Cardiac muscle cell (in vitro differentiated cells and primary cell): ENCODE measurements around the gene FAM9C. TPM values are rescaled to one million over a fixed set of nuclear protein-coding genes. Genes with fewer than 3 reads are reported as not detected.

Experiments
- DNase-seq, 2 donors: peaks; one replicate each; pipeline versions ENCODE4 v3.0.0 to v3.0.0-alpha.2; 2010 to 2017; ENCODE audit warnings: low read depth in 1 of 2, low spot score in 1 of 2
- H3K27ac ChIP-seq: fragments of 200-600 bp; sonication (generic); 2 replicates; pipeline ENCODE4 v1.5.1; 2016
- H3K27me3 ChIP-seq: fragments of 200-600 bp; sonication (generic); 2 replicates; pipeline ENCODE4 v1.6.0; 2016; ENCODE audit warnings: control low read depth
- H3K36me3 ChIP-seq: fragments of 200-600 bp; sonication (generic); 2 replicates; pipeline ENCODE4 v1.5.1; 2016; ENCODE audit warnings: control low read depth
- H3K4me1 ChIP-seq: fragments of 200-600 bp; sonication (generic); 2 replicates; pipeline ENCODE4 v1.8.1; 2017; ENCODE audit warnings: low read depth, mild to moderate bottlenecking, mixed run types
- H3K4me3 ChIP-seq: fragments of 200-600 bp; sonication (generic); 2 replicates; pipeline ENCODE4 v1.5.1; 2016; ENCODE audit warnings: mild to moderate bottlenecking
- H3K9me3 ChIP-seq: fragments of 200-600 bp; sonication (generic); 2 replicates; pipeline ENCODE4 v1.5.1; 2017; ENCODE audit warnings: low read depth, mild to moderate bottlenecking, control low read depth
- polyA plus RNA-seq: library from polyadenylated mRNA; unstranded; fragments of >200 nt; fragmentation: Nextera tagmentation; extraction: Ambion mirVana; gene quantifications from 2 replicates; pipeline ENCODE4 v1.2.1, GENCODE V29; 2016
- total RNA-seq: library from RNA; depleted of rRNA; stranded (reverse); fragments of >200 nt; gene quantifications from 2 replicates; pipeline ENCODE4 v1.2.3, GENCODE V29; 2016
- TF ChIP-seq, protein P1 (sequence below): IDR thresholded peaks from 2 replicates; pipeline ENCODE4 v1.5.1; 2012; ENCODE audit warnings: low read depth, mild to moderate bottlenecking, low read length

The FAM9C gene
- total RNA-seq = not detected in 2 replicates
- polyA plus RNA-seq = not detected in 2 replicates

DNA sequence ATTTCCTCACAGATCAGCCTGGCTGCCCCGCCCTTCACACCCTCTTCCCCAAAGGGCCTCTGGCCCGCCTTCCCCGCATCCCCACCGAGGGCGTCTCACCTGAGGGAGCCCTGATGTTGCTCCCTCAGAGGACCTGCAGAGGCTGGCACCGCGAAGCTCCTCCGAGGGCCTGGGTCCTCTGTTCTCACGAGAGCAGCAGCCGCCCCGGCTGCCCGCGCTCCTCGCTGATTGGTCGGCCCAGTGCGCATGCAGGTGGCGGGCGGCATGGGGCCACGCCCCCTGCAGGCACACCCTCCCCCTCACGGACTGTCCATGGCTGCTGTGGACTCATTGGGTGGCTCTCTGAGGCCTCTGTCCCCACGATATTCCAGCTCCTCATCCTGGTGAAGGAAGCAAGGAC, at the start of gene FAM9C:
FAM9C (minus strand) TSS at position 180 of the 400 bp plus-strand sequence. CDS start 831 bp downstream, outside the sequence.
- Histone ChIP-seq H3K27me3 (no peaks in the 10 kb centered on the region), H3K9me3 (no peaks in the 10 kb centered on the region), H3K4me1 (no peaks in the 10 kb centered on the region), H3K27ac (no peak within 1 kb of the TSS), H3K36me3 (no peaks in the 10 kb centered on the region), H3K4me3 (no peak within 1 kb of the TSS)
- DNase-seq = no peak
- TF ChIP-seq, protein P1, sequence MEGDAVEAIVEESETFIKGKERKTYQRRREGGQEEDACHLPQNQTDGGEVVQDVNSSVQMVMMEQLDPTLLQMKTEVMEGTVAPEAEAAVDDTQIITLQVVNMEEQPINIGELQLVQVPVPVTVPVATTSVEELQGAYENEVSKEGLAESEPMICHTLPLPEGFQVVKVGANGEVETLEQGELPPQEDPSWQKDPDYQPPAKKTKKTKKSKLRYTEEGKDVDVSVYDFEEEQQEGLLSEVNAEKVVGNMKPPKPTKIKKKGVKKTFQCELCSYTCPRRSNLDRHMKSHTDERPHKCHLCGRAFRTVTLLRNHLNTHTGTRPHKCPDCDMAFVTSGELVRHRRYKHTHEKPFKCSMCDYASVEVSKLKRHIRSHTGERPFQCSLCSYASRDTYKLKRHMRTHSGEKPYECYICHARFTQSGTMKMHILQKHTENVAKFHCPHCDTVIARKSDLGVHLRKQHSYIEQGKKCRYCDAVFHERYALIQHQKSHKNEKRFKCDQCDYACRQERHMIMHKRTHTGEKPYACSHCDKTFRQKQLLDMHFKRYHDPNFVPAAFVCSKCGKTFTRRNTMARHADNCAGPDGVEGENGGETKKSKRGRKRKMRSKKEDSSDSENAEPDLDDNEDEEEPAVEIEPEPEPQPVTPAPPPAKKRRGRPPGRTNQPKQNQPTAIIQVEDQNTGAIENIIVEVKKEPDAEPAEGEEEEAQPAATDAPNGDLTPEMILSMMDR = no peak

DNA sequence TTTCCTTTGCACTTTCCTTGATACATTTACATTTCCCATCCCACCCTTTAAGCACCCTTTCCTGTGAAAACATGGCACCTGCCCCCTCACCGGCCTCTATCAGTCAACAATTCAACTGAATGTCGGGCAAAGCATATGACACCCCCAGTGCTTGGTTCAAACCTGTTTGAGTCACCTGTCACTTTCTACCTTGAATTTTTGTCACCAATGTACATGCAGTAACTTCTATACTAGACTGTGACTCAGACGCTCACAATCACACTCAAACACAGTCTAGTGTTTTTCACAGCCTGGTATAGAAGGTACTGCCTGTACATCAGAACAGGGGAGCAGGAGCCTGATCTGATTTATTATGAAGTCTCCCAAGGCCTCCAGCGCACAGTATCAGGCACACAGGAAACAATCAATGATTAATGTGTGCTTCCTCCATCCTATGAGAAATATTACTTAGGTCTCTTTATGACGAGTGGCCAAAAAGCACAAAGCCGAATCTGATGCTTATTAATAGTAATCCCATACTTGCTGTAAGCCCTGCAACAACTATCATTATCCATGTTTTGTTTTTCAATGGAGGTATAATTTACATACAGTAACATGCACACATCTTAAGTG, 49.2 kb upstream of the FAM9C start:
- H3K27ac ChIP-seq = no peak overlapping the region
- no peaks in the 10 kb centered on the region for H3K9me3 ChIP-seq
- no peaks in the 10 kb centered on the region for H3K27me3 ChIP-seq
- H3K36me3 ChIP-seq = no peaks in the 10 kb centered on the region
- DNase-seq = no peak
- TF ChIP-seq, protein P1 = no peak
- H3K4me1 ChIP-seq = no peaks in the 10 kb centered on the region
- no peak overlapping the region for H3K4me3 ChIP-seq

DNA sequence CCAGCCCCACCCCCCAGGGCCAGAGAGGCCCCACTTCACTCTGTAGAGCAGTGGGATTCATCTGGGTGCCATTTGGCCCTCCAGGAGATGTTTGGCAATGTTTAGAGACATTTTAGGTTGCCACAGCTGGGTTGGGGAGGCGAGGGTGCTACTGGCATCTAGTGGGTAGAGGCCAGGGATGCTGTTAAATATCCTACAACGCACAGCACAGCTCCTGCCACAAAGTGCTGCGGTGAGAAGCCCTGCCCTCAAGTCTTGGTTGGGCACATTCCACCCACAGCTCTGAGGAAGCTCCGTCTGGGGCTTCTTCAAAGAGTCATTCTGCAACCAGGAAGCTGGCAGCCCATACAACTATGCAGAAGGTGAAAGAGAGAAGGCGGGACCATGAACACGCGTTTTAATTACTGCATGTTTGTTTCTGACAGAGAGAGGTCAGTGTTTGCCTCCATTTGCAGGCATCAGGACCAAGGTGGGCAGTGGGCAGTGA, 48.1 kb upstream of the FAM9C start:
- no peak overlapping the region for H3K27ac ChIP-seq
- DNase-seq = no peak

DNA sequence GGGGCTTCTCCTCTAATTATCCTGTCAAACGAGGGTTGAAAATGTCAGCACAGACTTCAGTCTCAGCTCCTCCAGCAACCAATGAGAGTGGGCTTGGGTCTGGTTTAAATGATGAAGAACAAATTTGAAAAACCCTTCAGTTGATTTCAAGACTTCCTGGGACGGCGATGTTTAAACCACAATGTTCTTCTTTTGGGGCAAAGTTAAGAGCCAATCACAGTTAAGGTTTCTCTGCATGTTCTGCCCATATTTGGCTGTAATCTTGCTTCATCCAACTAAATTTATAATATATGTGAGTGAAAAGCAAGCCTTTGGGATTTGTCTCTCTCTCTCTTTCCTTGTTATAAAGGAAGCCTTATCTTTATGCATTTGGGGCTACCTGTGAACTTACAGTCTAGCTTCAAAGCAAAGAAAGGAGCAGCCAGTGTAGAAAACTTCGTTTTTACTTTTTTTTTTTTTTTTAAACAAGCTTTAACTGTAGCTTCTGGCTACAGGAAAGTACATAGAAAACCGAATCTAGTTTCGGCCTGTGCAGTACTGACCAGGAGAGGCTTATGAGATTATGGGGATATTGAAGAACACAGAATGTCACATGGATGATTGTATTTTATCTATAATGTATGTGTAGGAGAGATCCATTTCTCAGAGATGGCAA, 46.8 kb upstream of the FAM9C start:
- H3K27me3 ChIP-seq = no peaks in the 10 kb centered on the region
- TF ChIP-seq, protein P1 = no peak
- H3K4me1 ChIP-seq = no peaks in the 10 kb centered on the region
- H3K27ac ChIP-seq = no peak overlapping the region
- no peaks in the 10 kb centered on the region for H3K9me3 ChIP-seq
- H3K4me3 ChIP-seq = no peak overlapping the region
- H3K36me3 ChIP-seq = no peaks in the 10 kb centered on the region
- DNase-seq = peak in 1 of 2 donors; percentile 71

More for the DNA sequence above, 48.1 kb upstream of the FAM9C start:
- Histone ChIP-seq H3K4me1 (no peaks in the 10 kb centered on the region), H3K36me3 (no peaks in the 10 kb centered on the region), H3K4me3 (no peak overlapping the region), H3K27me3 (no peaks in the 10 kb centered on the region), H3K9me3 (no peaks in the 10 kb centered on the region)
- TF ChIP-seq, protein P1 = no peak

DNA sequence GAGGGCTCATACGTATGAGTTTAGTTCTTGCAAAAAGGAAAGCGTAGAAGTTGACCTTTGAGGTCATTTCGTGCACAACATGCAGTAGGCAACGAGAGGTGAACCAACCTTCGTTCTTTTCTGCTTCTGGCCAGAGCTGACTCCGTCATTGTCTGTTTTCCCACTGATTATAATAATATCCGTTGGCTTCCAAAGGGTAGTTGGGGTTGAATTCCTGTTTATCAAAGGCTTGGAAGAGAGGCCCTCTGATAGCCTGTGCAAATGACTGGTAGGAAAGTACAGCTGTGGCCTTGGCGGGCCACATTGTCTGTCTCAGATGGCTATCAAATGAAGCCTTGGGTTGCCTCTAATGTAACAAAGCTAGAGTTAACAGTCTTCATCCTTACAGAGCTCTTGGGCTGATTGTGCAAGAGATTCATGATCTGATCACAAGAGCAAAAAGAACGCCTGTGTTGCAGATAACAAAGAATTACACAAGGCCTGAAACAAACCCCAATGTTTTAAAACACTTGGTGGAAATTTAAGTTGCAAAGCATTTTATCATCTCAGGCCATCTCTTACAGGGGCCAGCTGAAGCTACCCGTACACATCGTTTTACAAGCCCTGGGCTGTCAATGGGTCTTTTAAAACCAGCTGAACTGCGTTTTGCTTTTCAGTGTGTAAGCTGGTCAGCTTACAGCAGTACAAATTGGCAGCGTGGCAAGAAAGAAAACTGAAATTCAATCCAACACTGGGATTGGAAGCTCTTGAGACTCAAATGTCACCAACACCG, 46.1 kb upstream of the FAM9C start:
- H3K27me3 ChIP-seq = no peaks in the 10 kb centered on the region
- no peaks in the 10 kb centered on the region for H3K4me1 ChIP-seq
- H3K27ac ChIP-seq = no peak overlapping the region
- no peak overlapping the region for H3K4me3 ChIP-seq
- no peaks in the 10 kb centered on the region for H3K36me3 ChIP-seq
- TF ChIP-seq, protein P1 = no peak
- DNase-seq = peak in 1 of 2 donors; percentile 74
- no peaks in the 10 kb centered on the region for H3K9me3 ChIP-seq
